ENCODE data around the gene TTC27.

The TTC27 gene

GRCh38 chr2:32807662-32808061, 179.8 kb downstream of the TTC27 start:
- TF ChIP-seq CTCF (IDR thresholded peaks at IDR 0.05; ENCODE audit: extremely low read depth, insufficient read depth, missing control alignments): no peak
- no peak for DNase-seq (ENCODE audit: low spot score)
- in situ Hi-C loops (cut with MboI; ENCODE audit: low pct_unique_long_range_greater_than_20kb, low sequenced_read_pairs, unreplicated experiment): no loop called here

GRCh38 chr2:32810909-32811495, 183.2 kb downstream of the TTC27 start:
- DNase-seq (ENCODE audit: low spot score): no peak
- in situ Hi-C loops (cut with MboI; ENCODE audit: low pct_unique_long_range_greater_than_20kb, low sequenced_read_pairs, unreplicated experiment): no loop called here
- TF ChIP-seq CTCF (IDR thresholded peaks at IDR 0.05; ENCODE audit: extremely low read depth, insufficient read depth, missing control alignments): no peak

DNA sequence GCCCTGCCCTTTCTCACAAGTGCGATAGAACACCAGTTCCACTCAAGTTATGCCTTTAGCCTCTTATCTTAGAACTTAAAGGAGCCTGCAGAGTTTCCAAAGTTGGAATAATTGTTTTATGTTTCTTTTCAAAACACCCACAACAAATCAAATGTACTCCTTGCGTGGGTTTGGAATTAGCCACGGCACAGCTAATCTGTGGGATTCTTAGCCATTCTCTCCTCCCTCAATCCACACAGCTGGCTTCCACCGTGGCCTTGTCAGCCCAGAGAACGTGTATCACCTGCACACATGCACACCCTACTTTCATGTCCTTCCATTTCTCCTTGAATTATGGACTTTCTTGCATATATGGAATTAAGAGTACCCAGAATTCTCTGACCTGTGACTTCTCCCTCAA, 183.8 kb downstream of the TTC27 start:
- in situ Hi-C loops (cut with MboI; ENCODE audit: low pct_unique_long_range_greater_than_20kb, low sequenced_read_pairs, unreplicated experiment): no loop called here
- TF ChIP-seq CTCF (IDR thresholded peaks at IDR 0.05; ENCODE audit: extremely low read depth, insufficient read depth, missing control alignments): no peak
- no peak for DNase-seq (ENCODE audit: low spot score)

DNA sequence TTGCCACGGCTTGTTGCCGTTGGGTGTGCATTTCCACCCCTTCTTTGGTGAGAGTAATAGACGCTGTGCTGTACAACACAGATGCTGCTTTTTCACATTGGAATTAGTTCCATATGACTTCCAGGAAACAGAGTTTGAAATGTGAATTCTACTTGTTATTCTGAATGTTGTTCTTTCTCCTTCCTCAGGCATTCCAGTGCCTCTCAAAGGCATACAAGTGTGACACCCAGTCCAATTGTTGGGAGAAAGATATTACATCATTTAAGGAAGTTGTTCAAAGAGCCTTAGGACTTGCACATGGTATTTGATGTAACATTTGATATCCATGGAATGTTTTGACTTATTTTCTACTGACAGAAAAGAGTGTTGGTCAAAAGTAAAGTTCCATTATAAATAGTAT, 184.5 kb downstream of the TTC27 start:
- in situ Hi-C loops (cut with MboI; ENCODE audit: low pct_unique_long_range_greater_than_20kb, low sequenced_read_pairs, unreplicated experiment): no loop called here
- no peak for TF ChIP-seq CTCF (IDR thresholded peaks at IDR 0.05; ENCODE audit: extremely low read depth, insufficient read depth, missing control alignments)
- no peak for DNase-seq (ENCODE audit: low spot score)

- DNase-seq (ENCODE audit: low spot score): no peak
- TF ChIP-seq CTCF (IDR thresholded peaks at IDR 0.05; ENCODE audit: extremely low read depth, insufficient read depth, missing control alignments): no peak
- in situ Hi-C loops (cut with MboI; ENCODE audit: low pct_unique_long_range_greater_than_20kb, low sequenced_read_pairs, unreplicated experiment): no loop called here
These were observed 192.2 kb downstream of the TTC27 start for GRCh38 chr2:32820088-32820487.

- in situ Hi-C loops (cut with MboI; ENCODE audit: low pct_unique_long_range_greater_than_20kb, low sequenced_read_pairs, unreplicated experiment): no loop called here
- no peak for TF ChIP-seq CTCF (IDR thresholded peaks at IDR 0.05; ENCODE audit: extremely low read depth, insufficient read depth, missing control alignments)
- no peak for DNase-seq (ENCODE audit: low spot score)
These were observed 192.9 kb downstream of the TTC27 start for GRCh38 chr2:32820701-32821100.

All from GM13977 (cell line).